HG03097 (cell line): ENCODE measurements around the gene ZNF804A.
"Not testable (repeated sequence)": the region's sequence is repeated elsewhere in the genome, so short reads cannot be mapped to it uniquely, and the experiment has no call there.

Experiments used
- ATAC-seq: cut with Tn5 transposase; IDR thresholded peaks from one replicate; pipeline ENCODE4 v1.9.1; 2021; ENCODE audit not compliant: unreplicated experiment, low FRiP score

The ZNF804A gene

GRCh38 chr2:184696644-184697043 lies 98.3 kb downstream of the ZNF804A start:
- no peak for ATAC-seq

GRCh38 chr2:184698476-184698875 lies 100.1 kb downstream of the ZNF804A start:
- ATAC-seq, result no peak

- ATAC-seq, result no peak
Measured at GRCh38 chr2:184721881-184722280, 123.6 kb downstream of the ZNF804A start.

- no peak for ATAC-seq
Measured at GRCh38 chr2:184727813-184728212, 129.5 kb downstream of the ZNF804A start.

GRCh38 chr2:184728411-184728810 lies 130.1 kb downstream of the ZNF804A start:
- ATAC-seq, result no peak

- ATAC-seq, result no peak
Measured at GRCh38 chr2:184729581-184729980, 131.3 kb downstream of the ZNF804A start.

- ATAC-seq, result peak; percentile 56
Measured at GRCh38 chr2:184730288-184730687, 132.0 kb downstream of the ZNF804A start.

GRCh38 chr2:184734338-184734737 lies 136.0 kb downstream of the ZNF804A start:
- no peak for ATAC-seq

GRCh38 chr2:184735611-184736010 lies 137.3 kb downstream of the ZNF804A start:
- ATAC-seq, result no peak

- no peak for ATAC-seq
Measured at GRCh38 chr2:184743096-184743495, 144.8 kb downstream of the ZNF804A start.

- ATAC-seq, result no peak
Measured at GRCh38 chr2:184756161-184756560, 157.8 kb downstream of the ZNF804A start.

GRCh38 chr2:184756885-184757284 lies 158.6 kb downstream of the ZNF804A start:
- ATAC-seq, result no peak

- not testable (repeated sequence) for ATAC-seq
Measured at GRCh38 chr2:184759557-184760255, 161.4 kb downstream of the ZNF804A start.

GRCh38 chr2:184760931-184761330 lies 162.6 kb downstream of the ZNF804A start:
- no peak for ATAC-seq

GRCh38 chr2:184765112-184765895 lies 167.0 kb downstream of the ZNF804A start:
- peak; percentile 90 for ATAC-seq

- no peak for ATAC-seq
Measured at GRCh38 chr2:184767059-184767458, 168.7 kb downstream of the ZNF804A start.

GRCh38 chr2:184769023-184769422 lies 170.7 kb downstream of the ZNF804A start:
- ATAC-seq, result no peak

- ATAC-seq, result no peak
Measured at GRCh38 chr2:184769686-184770085, 171.4 kb downstream of the ZNF804A start.

- ATAC-seq, result no peak
Measured at GRCh38 chr2:184779777-184780176, 181.4 kb downstream of the ZNF804A start.

- no peak for ATAC-seq
Measured at GRCh38 chr2:184780384-184780783, 182.1 kb downstream of the ZNF804A start.

- no peak for ATAC-seq
Measured at GRCh38 chr2:184780944-184781343, 182.6 kb downstream of the ZNF804A start.

- ATAC-seq, result no peak
Measured at GRCh38 chr2:184783576-184783975, 185.2 kb downstream of the ZNF804A start.
